GM12864 (cell line): ENCODE results near the gene BANP.
"Not testable (repeated sequence)": the region's sequence is repeated elsewhere in the genome, so short reads cannot be mapped to it uniquely, and the experiment has no call there.

ENCODE experiments used
- DNase-seq: peaks from one replicate; pipeline ENCODE4 v3.0.0-alpha.2; 2011; ENCODE audit warnings: low read depth
- H3K4me3 ChIP-seq: 2 replicates; pipeline ENCODE4 v1.5.1; 2011; ENCODE audit warnings: mild to moderate bottlenecking, low read depth, low read length, control low read depth
- CTCF ChIP-seq: IDR thresholded peaks from 2 replicates; pipeline ENCODE4 v1.5.1; 2011; ENCODE audit warnings: low read depth, mild to moderate bottlenecking, moderate library complexity, low read length, control low read depth, inconsistent platforms; ENCODE audit errors: missing control alignments

The BANP gene

GRCh38 chr16:87984632-87985267 lies 33.5 kb downstream of the BANP start:
- H3K4me3 ChIP-seq: no peak overlapping the region
- no peak for TF ChIP-seq CTCF
- DNase-seq: no peak

- DNase-seq: not testable (repeated sequence)
Measured at GRCh38 chr16:87985493-87985892, 34.3 kb downstream of the BANP start.

GRCh38 chr16:87986361-87986849 lies 35.2 kb downstream of the BANP start:
- not testable (repeated sequence) for H3K4me3 ChIP-seq, DNase-seq

More at GRCh38 chr16:87985493-87985892, 34.3 kb downstream of the BANP start:
- H3K4me3 ChIP-seq: not testable (repeated sequence)

DNA sequence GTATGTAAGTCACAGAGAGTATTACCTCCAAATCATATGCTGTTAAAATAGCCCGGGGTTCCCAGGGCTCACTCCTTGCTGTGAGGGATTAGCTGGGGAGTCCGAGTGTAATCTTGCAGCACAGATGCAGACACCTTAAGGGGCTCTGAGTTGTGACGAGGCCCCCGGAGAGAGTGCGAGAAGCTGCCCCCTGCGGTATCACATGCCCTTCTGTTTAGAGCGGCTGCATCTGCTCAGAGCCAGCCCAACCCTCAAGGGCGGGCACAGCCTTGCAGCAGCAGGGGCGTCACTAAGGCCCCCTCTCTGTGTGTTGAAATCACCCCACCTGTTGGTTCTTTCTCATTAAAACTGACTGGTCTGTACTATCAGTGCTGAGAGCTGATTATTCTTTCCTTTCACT lies 37.4 kb downstream of the BANP start:
- H3K4me3 ChIP-seq, DNase-seq: not testable (repeated sequence)

DNA sequence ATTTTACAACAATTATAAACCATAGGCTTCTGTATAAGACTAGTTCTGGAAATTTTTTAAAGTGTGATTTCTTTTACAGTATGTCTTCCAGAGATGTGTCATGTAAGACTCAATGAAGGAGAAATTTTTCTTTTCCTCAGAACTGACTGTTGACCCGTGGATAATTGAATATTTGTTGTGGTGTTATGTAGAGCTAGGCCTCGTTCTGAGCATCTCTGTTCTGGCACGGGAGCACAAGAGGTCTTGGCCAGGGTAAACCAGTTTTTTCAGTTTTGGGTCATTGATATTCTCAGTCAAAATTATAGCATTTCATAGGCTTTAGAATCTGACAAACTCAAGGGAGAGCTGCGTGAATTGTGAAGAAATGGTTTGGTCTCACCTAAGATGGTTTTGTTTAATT lies 39.0 kb downstream of the BANP start:
- H3K4me3 ChIP-seq, DNase-seq: not testable (repeated sequence)

DNA sequence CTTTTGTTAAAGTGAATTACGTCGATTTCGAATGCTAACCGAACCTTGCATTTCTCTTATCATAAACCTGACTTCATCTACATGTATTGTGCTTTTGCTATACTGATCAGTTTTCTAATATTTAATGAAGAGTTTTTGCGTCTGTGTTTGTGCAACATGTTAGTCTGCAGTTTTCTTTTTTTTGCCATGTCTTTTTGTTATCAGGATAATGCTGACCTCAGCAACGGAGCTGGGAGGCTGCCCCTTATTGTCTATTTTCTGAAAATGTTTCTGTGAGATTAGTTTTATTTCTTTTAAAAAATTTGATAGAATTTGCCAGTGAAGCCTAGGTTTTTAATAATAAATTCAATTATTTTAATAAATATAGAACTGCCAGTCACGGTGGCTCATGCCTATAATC lies 40.9 kb downstream of the BANP start:
- H3K4me3 ChIP-seq, DNase-seq: not testable (repeated sequence)

GRCh38 chr16:87993901-87994300 lies 42.7 kb downstream of the BANP start:
- DNase-seq: no peak
- no peak overlapping the region for H3K4me3 ChIP-seq
- no peak for TF ChIP-seq CTCF

- no peak for TF ChIP-seq CTCF
- no peak for DNase-seq
- no peak overlapping the region for H3K4me3 ChIP-seq
Measured at GRCh38 chr16:87995644-87996043, 44.4 kb downstream of the BANP start.

GRCh38 chr16:87996962-87997880 lies 46.0 kb downstream of the BANP start:
- H3K4me3 ChIP-seq: no peak overlapping the region
- no peak for TF ChIP-seq CTCF

DNA sequence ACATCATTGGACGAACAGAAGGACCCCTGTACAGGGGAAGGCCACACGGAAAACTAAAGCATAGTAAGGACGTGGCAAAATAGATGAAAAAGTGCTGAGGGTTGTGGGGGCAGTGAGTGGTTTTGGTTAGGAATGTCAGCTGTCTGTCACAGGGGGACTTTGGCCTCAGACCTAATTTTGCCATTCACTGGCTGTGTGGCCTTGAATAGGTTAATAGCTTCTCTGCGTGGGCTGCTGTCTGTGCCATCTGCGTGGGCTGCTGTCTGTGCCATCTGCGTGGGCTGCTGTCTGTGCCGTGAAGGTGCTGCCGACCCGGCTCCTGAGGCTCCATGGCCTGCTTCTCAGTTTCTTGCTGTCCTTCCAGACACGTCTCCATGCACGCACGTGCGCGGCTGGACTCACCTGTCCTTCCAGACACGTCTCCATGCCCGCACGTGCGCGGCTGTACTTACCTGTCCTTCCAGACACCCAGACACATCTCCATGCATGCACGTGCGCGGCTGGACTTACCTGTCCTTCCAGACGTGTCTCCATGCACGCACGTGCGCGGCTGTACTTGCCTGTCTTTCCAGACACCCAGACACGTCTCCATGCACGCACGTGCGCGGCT lies 47.1 kb downstream of the BANP start:
- H3K4me3 ChIP-seq, DNase-seq: not testable (repeated sequence)

More at GRCh38 chr16:87996962-87997880, 46.0 kb downstream of the BANP start:
- no peak for DNase-seq

DNA sequence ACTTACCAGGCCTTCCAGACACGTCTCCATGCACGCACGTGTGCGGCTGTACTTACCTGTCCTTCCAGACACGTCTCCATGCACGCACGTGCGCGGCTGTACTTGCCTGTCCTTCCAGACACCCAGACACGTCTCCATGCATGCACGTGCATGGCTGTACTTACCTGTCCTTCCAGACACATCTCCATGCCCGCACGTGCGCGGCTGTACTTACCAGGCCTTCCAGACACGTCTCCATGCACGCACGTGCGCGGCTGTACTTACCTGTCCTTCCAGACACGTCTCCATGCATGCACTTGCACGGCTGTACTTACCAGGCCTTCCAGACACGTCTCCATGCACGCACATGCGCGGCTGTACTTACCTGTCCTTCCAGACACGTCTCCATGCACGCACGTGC lies 47.8 kb downstream of the BANP start:
- not testable (repeated sequence) for H3K4me3 ChIP-seq, DNase-seq
